Muscle of leg (tissue), 11 donors: ENCODE results near the gene CACNA1H. TPM values are rescaled to one million over a fixed set of nuclear protein-coding genes. Genes with fewer than 3 reads are reported as not detected.

ENCODE experiments used
- DNase-seq: peaks from one replicate; pipeline ENCODE4 v3.0.0; 2013
- H3K27ac ChIP-seq: one replicate; pipeline ENCODE4 v1.5.1; 2013; ENCODE audit warnings: mild to moderate bottlenecking, low read length, control low read depth
- H3K27me3 ChIP-seq: one replicate; pipeline ENCODE4 v1.6.1; 2013; ENCODE audit warnings: low read length; ENCODE audit not compliant: control insufficient read depth, insufficient read depth
- H3K36me3 ChIP-seq: one replicate; pipeline ENCODE4 v1.6.1; 2013; ENCODE audit warnings: low read length; ENCODE audit not compliant: control insufficient read depth, insufficient read depth
- H3K4me1 ChIP-seq: one replicate; pipeline ENCODE4 v1.6.1; 2013; ENCODE audit warnings: low read length; ENCODE audit not compliant: control insufficient read depth, insufficient read depth
- H3K4me3 ChIP-seq: one replicate; pipeline ENCODE4 v1.5.1; 2013; ENCODE audit warnings: low read length, control low read depth
- H3K9me3 ChIP-seq: replicated peaks from 2 replicates; pipeline ENCODE4 v1.6.1; 2013; ENCODE audit warnings: low read depth, low read length; ENCODE audit not compliant: control insufficient read depth
- WGBS: methylation state at CpG from one replicate; pipeline ENCODE4 v1.1.5; 2013; ENCODE audit warnings: missing lambda C conversion rate; ENCODE audit not compliant: insufficient coverage; 5-methylcytosine and 5-hydroxymethylcytosine counted together
- polyA plus RNA-seq, 8 donors: library from polyadenylated mRNA; unstranded; fragments of 120-200 nt; gene quantifications; one replicate each; pipeline versions ENCODE4 v1.2.1 to v1.2.3, GENCODE V29; 2013; ENCODE audit warnings: inconsistent platforms in 1 of 8, low replicate concordance in 1 of 8; ENCODE audit not compliant: insufficient read length in 8 of 8, insufficient read depth in 1 of 8
- total RNA-seq: library from RNA; stranded (reverse); fragments of 120-200 nt; gene quantifications from one replicate; pipeline ENCODE4 v1.2.4, GENCODE V29; 2013

CACNA1H gene
- total and polyA plus RNA-seq, 9 donors, result 20.7 to 56.0 (median 39.5) TPM

GRCh38 chr16:1199347-1200013, 46.6 kb downstream of the CACNA1H start:
- no peak for DNase-seq
- H3K9me3 ChIP-seq, result no peaks in the 10 kb centered on the region
- peaks cover under 1% of the 10 kb centered on the region for H3K4me1 ChIP-seq
- no peaks in the 10 kb centered on the region for H3K27me3 ChIP-seq
- 87% methylated on average over 8 of the region's 19 CpGs for WGBS
- H3K27ac ChIP-seq, result no peak overlapping the region
- peaks cover 14% of the 10 kb centered on the region for H3K36me3 ChIP-seq
- H3K4me3 ChIP-seq, result no peak overlapping the region

GRCh38 chr16:1200014-1200627, 47.2 kb downstream of the CACNA1H start:
- no peak overlapping the region for H3K27ac ChIP-seq
- H3K36me3 ChIP-seq, result peaks cover 14% of the 10 kb centered on the region
- H3K4me1 ChIP-seq, result no peaks in the 10 kb centered on the region
- H3K27me3 ChIP-seq, result no peaks in the 10 kb centered on the region
- DNase-seq, result no peak
- WGBS, result 90% methylated on average over 38 of the region's 38 CpGs
- no peak overlapping the region for H3K4me3 ChIP-seq
- no peaks in the 10 kb centered on the region for H3K9me3 ChIP-seq

- Histone ChIP-seq H3K27me3 (no peaks in the 10 kb centered on the region), H3K36me3 (peaks cover 17% of the 10 kb centered on the region), H3K9me3 (no peaks in the 10 kb centered on the region), H3K27ac (no peak overlapping the region), H3K4me3 (no peak overlapping the region), H3K4me1 (no peaks in the 10 kb centered on the region)
- 87% methylated on average over 25 of the region's 25 CpGs for WGBS
- no peak for DNase-seq
These were observed 48.5 kb downstream of the CACNA1H start for GRCh38 chr16:1201444-1201843.

- Histone ChIP-seq H3K27ac (no peak overlapping the region), H3K36me3 (peaks cover 17% of the 10 kb centered on the region), H3K4me3 (no peak overlapping the region), H3K27me3 (no peaks in the 10 kb centered on the region), H3K4me1 (no peaks in the 10 kb centered on the region), H3K9me3 (no peaks in the 10 kb centered on the region)
- no peak for DNase-seq
- 94% methylated on average over 14 of the region's 18 CpGs for WGBS
These were observed 49.4 kb downstream of the CACNA1H start for GRCh38 chr16:1202274-1202673.

- H3K27ac ChIP-seq, result no peak overlapping the region
- no peak for DNase-seq
- no peaks in the 10 kb centered on the region for H3K4me1 ChIP-seq
- peaks cover 24% of the 10 kb centered on the region for H3K36me3 ChIP-seq
- H3K4me3 ChIP-seq, result no peak overlapping the region
- H3K9me3 ChIP-seq, result no peaks in the 10 kb centered on the region
- H3K27me3 ChIP-seq, result no peaks in the 10 kb centered on the region
- WGBS, result 83% methylated on average over 15 of the region's 21 CpGs
These were observed 52.0 kb downstream of the CACNA1H start for GRCh38 chr16:1204933-1205332.

GRCh38 chr16:1206326-1206725, 53.4 kb downstream of the CACNA1H start:
- no peak overlapping the region for H3K27ac ChIP-seq
- peaks cover 25% of the 10 kb centered on the region for H3K36me3 ChIP-seq

GRCh38 chr16:1206786-1207185, 53.9 kb downstream of the CACNA1H start:
- Histone ChIP-seq H3K36me3 (peaks cover 28% of the 10 kb centered on the region), H3K27me3 (no peaks in the 10 kb centered on the region), H3K4me3 (no peak overlapping the region), H3K9me3 (no peaks in the 10 kb centered on the region), H3K27ac (no peak overlapping the region), H3K4me1 (no peaks in the 10 kb centered on the region)
- no peak for DNase-seq
- WGBS, result 90% methylated on average over 9 of the region's 16 CpGs

More at GRCh38 chr16:1206326-1206725, 53.4 kb downstream of the CACNA1H start:
- Histone ChIP-seq H3K27me3 (no peaks in the 10 kb centered on the region), H3K4me1 (no peaks in the 10 kb centered on the region), H3K4me3 (no peak overlapping the region), H3K9me3 (no peaks in the 10 kb centered on the region)
- 64% methylated on average over 9 of the region's 9 CpGs for WGBS
- DNase-seq, result no peak

- no peak overlapping the region for H3K4me3 ChIP-seq
- H3K9me3 ChIP-seq, result no peaks in the 10 kb centered on the region
- DNase-seq, result no peak
- 84% methylated on average over 19 of the region's 22 CpGs for WGBS
- peaks cover 16% of the 10 kb centered on the region for H3K36me3 ChIP-seq
- no peak overlapping the region for H3K27ac ChIP-seq
- no peaks in the 10 kb centered on the region for H3K4me1 ChIP-seq
- H3K27me3 ChIP-seq, result no peaks in the 10 kb centered on the region
These were observed 55.4 kb downstream of the CACNA1H start for GRCh38 chr16:1208239-1208830.

- Histone ChIP-seq H3K4me1 (no peaks in the 10 kb centered on the region), H3K9me3 (no peaks in the 10 kb centered on the region), H3K36me3 (peaks cover 18% of the 10 kb centered on the region), H3K27me3 (no peaks in the 10 kb centered on the region), H3K27ac (no peak overlapping the region), H3K4me3 (no peak overlapping the region)
- no peak for DNase-seq
- WGBS, result 90% methylated on average over 42 of the region's 43 CpGs
These were observed 56.2 kb downstream of the CACNA1H start for GRCh38 chr16:1209081-1209480.

GRCh38 chr16:1210461-1210860, 57.6 kb downstream of the CACNA1H start:
- Histone ChIP-seq H3K4me1 (no peaks in the 10 kb centered on the region), H3K27me3 (no peaks in the 10 kb centered on the region), H3K27ac (no peak overlapping the region), H3K36me3 (peaks cover 24% of the 10 kb centered on the region), H3K4me3 (no peak overlapping the region), H3K9me3 (no peaks in the 10 kb centered on the region)
- 86% methylated on average over 16 of the region's 23 CpGs for WGBS
- no peak for DNase-seq
